Stimulated activated CD4-positive, alpha-beta T cell treated with anti-CD3 and anti-CD28 coated beads, Interleukin-4, amount 100 ng/mL, for 24 hours (primary cell): Measurements from ENCODE around the gene WASF3.

Experiments used
- DNase-seq: peaks from one replicate; pipeline ENCODE4 v3.0.0-alpha.2; 2020

Gene WASF3

DNA sequence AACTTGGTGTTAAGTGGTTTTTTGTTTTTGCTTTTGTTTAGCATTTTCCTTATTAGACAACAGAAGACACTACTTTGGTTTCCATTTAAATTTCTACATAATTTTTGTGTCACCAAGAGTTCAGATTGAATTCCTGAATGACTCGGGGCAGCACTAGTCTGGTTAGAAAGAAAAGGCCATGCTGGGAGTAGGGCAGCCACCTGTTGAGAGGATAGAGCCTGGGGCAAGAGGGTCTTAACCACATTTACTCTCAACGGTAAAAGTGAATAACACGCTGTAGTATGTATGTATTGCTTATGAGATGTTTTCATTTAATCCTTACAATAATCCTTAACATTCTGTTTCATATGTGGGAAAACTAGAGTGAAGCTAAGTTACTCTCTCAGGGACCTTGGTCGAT is 131.5 kb downstream of the WASF3 start:
- DNase-seq: no peak

DNA sequence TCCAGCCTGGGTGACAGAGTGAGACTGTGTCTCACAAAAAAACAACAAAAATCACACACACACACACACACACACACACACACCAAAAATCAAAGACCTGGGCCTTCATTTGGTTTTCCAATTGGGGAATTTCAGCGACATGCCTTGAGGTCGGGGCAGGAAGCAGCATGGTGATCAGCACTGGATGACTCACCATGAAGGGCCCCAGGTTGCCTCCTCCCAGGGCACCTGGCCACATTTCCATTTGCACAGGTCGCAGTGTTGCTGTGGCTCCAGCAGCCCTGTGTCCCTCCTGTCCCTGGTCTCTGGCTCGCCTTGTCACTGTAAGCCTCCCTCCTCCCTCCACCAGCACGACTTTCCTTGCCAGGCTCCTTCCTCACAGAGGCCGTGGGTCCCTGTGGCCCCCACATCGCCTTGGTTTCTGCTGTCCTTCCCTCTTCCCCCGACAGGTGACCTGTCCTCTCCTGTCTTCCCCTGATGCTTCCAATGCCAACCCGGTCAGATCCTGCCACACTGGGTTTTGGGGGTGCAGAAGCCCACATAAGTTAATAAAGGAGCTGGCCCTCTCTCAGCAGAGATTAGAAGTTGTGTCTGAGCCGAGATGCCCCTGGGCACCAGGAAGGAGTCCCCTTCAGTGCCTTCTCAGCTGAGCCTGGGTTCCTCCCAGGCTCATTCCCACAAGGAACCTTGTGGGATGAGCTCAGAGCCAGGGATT is 136.4 kb downstream of the WASF3 start:
- DNase-seq: no peak

DNA sequence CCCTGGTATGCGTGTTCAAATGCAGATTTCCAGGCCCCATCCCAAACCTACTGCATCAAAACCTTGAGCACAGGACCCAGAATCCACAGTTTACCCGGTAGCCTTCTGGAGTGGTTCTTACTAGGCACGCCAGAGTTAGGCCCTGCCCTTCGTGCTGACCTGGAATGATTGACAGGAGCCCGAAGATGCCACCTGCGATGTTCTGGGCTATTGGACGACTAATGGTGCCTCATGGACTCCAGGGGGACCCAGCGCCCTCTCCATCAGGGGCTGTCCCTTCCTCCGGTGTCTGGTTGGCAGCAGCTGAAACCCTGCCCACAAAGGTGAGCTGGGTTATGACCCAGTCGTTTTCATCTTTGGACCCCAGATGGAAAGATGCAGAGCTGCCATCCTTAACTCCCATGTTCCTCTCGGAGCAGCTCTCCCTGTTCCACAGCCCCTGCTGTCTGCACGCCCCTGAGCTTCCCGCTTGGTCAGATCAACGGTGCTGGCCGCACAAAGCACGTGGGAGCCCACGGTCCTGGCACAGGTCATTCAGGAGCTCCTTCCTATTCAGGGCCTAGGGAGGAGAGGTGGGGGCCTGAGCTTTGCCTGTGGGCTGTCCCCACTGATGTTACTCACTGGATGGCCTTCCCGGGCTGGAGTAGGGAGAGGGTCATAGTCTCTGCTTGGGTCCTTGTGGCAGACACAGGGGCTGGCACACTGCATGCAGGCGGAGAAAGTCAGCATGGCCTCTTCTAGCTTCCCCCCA is 137.3 kb downstream of the WASF3 start:
- no peak for DNase-seq

DNA sequence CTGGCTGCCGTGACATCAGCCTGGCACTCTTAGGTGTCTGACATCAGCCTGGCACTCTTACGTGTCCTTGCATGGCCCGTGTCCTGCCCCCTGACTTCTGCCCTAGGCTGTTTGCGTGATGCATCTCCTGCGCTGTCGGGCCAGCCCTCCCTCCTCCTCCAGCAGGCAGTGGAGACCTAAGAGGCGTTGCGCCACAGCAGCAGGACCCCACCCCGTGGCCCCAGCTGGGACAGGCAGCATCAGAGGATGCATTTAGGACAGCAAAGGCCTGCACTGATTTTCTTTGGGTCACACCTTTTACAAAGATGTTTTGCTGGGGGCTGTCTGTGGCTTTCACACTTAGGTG is 137.8 kb downstream of the WASF3 start:
- no peak for DNase-seq

DNA sequence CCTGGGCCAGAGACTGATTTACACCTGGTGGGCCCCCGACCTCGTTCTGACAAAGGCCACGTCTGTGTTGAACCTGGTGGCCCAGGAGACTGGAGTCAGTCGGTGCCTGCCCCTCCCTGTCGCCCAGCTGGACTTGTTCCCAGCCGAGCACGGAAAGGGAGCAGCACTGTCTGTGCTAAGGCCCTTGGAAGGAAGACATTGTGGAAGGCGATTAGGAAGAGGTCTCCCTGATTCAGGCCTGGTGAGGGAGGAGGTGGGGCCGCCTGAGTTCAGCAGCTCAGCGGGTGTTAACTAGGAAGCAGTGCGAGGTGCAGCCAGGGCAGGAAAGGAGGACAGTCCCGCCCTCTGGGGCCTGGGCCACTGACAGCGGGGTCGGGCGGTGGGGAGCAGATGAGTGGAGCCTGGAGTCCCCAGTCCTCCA is 138.4 kb downstream of the WASF3 start:
- DNase-seq: no peak

DNA sequence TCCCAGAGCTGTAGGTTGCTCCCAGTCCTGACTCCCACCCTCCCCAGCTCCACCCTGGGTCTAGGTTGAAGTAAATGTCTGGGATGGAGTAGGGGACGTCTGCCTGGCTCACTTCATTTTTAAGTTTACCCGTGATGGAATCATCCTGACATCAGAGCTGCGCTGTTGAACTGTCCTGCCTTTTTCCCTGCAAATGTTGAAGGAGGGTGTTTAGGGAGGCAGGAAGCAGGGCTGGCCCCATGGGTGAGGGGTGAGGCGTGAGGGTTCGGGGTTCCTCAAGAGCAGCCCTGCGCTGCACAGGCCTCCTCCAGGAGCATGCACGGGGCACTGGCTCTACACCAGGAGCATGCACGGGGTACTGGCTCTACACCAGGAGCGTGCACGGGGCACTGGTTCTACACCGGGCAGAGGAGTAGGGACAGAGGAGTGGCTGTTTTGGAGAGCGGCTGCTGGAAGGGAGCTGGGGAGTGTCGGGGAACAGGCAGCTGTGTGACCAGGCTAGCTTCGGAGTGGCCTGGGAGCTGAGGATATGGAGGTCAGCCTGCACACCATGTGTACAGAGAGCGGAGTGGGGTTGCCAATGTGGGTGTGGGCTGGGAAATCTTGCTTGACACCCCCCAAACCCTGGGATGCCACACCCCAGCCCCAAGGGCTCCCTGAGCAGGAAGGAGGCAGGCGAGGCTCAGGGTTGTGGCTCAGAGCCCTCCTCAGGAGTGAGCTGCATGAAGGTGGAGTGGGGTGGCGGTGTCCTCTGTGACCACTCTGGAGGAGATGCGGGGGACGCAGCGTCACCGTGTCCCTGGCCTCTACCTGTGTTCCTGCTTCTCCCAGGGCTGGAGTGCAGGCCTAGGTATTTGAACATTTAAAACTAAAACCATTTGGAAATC is 139.8 kb downstream of the WASF3 start:
- no peak for DNase-seq

DNA sequence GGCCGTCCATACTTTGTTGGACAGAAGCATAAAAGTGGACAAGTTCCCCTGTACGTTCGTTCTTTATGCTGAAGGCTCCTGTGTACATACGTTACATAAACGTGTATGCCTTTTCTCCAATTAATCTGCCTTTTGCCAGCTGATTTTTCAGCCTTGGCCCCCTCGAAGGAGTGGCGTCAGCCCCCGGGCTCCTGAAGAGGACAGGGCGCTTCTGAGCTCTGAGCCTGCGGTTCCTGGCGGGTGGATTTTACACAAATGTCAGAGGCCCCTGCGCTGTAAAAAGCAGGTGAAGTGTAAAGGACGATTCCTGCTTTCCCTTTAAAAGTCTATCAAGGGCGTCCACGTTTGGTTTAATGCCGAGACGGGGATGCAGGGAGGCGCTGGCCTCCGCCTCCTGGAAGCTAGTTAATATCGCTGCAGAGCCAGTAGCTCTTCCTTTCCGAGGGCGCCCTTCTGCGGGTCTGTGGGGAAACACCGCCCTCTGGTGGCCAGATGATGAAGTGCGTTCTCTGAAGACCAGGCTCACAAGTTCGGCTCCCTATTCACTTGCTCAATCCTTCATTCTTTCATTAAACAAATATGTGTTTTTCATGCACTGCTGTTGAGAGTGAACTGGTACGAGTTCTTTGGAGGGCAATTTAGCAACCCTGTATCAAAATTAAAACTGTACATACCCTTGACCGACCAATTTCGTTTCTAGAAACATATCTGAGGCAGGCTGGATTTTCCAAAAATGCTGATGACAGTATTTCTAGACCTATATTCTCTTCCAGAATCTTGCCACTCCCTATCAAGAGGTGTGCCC is 141.1 kb downstream of the WASF3 start:
- peak; percentile 82 for DNase-seq

DNA sequence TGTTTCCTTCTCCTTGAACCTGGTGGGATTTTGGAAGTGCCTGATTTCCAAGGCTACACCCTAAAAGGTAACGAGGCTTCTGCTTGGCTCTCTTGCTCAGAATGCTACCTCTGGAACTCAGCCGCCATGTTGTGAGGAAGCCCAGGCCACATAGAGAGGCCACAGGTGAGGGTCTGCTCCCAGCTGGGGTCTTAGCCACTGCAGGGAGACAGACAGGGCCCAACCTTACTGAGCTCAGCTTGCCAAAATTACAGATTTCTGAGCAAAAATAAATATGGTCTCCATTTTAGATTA is 141.7 kb downstream of the WASF3 start:
- DNase-seq: no peak

DNA sequence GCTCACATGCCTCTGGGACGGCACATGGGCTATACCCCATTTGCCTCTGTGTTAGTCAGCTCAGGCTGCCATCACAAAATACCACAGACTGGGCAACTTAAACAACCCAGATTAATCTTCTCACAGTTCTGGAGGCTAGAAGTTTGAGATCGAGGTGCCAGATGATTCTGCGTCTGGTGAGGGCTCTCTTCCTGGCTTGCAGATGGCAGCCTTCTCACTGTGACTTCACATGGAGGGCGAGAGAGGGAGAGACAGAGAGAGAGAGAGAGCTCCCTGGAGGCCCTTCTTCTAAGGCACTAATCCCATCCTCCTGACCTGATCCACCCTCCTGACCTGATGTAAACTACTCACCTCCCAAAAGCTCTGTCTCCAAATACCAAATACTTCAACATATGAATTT is 148.1 kb downstream of the WASF3 start:
- no peak for DNase-seq

DNA sequence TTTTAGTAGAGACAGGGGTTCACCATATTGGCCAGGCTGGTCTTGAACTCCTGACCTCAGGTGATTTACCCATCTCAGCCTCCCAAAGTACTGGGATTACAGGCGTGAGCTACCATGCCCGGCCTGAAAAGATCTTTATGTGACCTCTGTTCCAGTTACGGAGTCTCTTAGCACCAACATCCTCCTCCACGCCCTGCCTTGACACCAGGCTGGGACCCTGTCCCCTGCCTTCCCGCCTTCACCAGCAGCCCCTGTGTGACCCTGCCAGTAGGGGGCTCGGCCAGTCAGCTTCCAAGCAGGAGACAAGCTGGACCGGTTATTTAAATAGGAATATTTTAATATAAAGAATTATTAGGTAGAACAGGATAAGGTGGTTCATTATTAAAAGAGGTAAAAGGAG is 148.9 kb downstream of the WASF3 start:
- DNase-seq: no peak

DNA sequence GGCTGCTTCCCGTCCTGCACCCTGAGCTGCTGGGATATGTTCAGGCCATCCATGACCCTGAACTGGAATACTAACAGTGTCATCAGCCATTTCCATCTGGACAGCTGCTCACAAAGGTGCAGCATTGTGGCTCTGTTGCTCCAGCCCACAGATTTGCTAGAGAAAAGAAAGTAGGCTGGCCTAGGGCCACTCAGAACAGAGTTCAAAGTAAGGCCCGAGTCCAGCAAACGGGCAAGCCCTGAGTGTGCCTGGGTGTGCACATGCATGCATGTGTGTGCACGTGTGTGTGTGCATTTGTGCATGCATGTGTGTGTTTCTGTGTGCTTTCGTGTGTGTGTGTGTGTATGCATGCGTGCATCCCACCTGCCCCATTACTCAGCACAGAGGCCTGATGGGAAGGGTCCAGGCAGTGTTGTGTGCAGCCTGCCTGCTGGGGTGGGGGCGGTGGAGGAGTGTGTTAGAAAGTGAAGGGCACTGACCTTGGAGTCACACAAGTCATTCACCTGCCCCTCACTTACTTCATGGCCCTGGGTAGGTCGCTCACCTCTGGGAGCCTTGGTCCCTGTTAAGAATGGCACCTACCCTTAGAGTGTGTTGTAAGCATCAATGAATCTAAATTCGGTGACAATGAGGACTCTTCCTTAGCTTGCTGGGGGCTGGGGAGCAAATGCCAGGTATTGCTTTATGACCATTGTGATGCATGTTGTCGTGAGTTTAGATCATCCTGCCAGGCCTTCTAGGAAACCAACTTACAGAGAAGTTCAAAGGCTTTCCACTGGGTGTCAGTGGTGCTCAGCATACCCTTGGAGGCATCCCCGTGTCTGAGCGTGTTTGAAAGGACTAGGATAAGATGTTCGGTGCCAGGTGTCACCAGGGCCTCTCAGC is 149.9 kb downstream of the WASF3 start:
- DNase-seq: peak; percentile 22

DNA sequence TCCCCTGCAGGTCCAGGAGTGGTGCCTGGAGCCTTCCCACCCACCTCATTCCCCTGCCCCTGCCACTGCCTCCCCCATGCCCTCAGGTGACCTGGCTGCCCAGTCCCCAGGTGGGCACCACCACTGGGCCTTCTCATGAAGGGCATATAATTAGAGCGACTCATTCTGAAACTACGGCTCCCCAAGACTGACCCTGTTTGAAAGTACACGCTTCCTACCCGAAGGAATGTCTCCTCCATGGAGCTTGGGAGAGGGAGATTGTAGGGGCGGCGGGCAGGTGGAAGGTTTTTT is 150.5 kb downstream of the WASF3 start:
- no peak for DNase-seq

DNA sequence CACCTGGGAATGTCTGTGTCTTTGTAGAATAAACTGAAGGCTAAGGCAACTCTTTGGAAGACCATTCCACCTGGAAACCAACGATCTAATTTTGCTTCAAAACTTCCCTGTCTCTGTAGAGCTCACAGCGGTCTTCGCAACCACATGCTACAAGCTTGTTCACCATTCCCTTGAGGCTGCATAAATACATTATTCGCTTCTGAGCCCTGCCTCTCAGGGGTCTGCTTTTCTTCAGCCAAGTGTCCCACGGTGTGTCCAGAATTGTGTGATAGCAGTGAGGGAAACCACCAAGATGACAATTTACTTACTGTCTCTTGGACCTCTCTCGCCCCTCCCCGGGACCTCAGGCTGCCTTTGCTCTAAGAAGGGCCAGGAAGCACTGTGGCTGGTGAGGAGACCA is 152.0 kb downstream of the WASF3 start:
- DNase-seq: no peak

DNA sequence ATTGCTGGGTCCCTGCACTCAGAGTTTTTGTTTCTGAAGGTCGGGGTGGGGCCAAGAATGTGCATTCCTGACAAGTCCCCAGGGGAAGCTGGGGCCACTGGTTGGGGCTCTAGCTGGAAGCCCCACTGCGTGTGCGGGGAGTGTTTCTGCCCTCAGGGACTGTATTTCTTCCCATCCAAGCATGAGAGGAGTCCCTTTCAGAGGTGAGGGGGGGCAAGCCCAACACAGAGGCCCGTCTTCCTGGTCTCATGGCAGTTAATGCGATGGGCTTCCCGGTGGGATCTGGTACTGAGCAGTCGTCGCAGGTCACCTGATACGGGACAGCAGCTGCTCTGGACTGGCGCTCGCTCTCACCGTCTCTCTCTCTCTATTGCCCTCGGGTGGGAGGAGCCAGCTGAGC is 152.7 kb downstream of the WASF3 start:
- no peak for DNase-seq

DNA sequence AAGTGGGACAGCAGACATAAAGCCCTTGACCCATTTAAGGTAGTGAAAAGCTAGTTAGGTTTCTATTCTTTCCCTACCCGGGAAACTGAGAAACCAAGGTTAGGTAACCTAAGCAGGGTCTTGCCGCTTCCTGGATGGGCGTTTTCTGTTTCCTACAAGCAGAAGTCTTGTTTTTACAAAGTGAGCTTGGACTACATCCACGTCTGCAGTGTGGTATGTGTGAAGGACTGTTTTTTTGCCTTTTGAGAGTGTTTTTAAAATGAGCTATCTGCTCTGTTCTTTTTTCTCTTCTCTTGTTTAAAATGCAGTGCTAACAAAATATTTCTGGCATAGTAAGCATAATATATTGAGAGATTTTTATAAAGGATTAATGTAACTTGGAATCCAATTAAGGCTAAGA is 153.7 kb downstream of the WASF3 start:
- DNase-seq: no peak

DNA sequence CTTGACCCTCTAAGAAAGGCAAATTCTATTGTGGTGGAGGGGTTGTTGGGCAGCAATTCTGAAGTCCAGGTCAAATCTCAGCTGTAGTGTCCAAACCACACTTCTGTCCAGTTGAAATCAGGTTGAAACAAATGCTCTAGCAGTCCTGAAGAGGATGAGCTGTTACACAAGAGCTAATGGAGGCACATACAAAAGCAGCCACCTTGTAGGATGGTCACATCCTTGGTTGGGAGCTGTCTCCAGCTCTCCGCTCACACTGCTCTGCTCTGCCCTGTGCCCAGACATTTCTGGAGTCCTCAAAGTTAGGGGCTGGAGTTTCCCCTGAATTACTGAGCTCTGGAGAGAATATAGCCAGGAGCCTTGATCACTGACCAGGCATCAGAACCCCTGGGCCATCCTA is 155.9 kb downstream of the WASF3 start:
- DNase-seq: no peak

DNA sequence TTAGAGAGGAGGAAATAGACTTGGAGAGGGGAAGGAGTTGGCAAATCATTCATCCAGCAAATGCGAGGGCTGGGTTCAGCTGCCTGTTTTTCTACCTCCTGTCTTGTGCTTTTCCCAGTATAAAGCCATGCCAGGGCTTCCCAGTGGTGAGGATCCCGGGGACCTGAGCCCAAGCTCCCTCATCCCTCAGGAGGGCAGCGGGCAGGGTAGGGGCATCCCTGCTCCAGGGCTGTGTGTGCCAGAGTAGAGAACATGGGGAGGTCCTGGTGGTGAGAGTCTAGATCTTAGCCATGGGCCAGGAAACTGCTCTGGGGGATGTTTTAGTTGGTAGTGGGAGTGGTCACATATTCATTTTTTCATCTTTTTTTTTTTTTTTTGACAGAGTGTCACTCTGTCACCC is 159.5 kb downstream of the WASF3 start:
- no peak for DNase-seq

DNA sequence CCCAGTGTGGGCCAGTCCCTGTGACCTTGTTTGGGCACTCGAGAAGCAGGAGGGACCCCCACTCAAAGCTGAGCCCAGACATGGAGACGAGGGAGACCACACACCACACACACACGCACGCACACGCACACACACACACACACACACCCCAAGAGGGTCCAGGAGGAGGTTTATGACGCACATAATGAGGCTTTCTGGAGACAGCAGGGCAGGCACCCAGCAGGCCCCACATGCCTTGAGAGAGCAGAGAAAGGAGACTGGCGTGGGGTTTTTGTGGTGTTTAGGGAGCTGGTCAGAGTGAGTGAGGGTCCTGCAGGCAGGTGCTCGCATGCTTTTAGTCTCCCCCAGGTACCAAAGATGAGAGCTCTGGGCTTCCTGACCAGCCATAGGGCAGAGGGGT is 160.7 kb downstream of the WASF3 start:
- DNase-seq: no peak

DNA sequence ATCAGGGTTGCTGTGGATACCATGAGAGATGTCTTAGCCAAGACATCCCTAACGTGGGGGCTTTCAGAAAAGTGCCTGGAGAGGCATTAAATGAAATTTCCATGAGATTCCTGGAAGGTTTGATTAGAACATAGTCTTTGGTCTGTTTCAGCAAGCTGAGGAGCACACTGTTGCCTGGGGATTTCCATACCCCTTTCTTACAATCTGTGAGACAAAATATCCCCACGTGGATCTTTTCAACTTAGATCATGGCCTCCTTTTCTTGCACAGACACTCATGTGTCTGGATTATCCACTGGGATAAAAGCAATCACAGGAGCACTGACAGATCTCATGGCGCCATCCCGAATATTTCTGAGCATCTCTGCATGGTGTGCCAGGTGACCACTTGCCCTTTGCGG is 161.4 kb downstream of the WASF3 start:
- no peak for DNase-seq

DNA sequence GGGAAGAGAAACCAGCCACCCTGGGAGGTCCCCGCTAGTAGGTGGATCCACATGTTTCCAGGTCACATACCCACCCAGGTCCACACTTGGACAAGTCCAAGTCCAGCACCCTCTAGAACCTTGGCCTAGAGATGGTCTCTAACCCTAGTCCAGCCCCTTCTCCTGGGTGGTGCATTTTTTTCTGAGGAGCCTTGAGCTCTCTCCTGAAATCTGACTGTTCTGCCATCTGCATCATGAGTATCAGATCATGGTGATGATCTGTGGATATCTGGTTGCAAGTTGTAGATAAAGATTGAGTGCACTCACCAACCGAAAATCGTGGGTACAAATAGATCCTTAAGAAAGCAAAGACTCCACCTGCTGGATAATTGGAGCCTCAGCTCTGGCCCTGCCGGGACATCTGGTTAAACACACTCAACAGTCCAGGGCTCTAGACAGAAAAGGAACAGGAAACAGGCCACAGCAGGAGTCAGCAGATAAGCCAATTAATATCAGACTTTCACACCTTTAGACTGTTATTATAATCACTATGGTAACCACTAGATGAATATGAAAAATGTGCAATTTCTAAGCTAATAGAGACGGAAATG is 162.0 kb downstream of the WASF3 start:
- DNase-seq: no peak

DNA sequence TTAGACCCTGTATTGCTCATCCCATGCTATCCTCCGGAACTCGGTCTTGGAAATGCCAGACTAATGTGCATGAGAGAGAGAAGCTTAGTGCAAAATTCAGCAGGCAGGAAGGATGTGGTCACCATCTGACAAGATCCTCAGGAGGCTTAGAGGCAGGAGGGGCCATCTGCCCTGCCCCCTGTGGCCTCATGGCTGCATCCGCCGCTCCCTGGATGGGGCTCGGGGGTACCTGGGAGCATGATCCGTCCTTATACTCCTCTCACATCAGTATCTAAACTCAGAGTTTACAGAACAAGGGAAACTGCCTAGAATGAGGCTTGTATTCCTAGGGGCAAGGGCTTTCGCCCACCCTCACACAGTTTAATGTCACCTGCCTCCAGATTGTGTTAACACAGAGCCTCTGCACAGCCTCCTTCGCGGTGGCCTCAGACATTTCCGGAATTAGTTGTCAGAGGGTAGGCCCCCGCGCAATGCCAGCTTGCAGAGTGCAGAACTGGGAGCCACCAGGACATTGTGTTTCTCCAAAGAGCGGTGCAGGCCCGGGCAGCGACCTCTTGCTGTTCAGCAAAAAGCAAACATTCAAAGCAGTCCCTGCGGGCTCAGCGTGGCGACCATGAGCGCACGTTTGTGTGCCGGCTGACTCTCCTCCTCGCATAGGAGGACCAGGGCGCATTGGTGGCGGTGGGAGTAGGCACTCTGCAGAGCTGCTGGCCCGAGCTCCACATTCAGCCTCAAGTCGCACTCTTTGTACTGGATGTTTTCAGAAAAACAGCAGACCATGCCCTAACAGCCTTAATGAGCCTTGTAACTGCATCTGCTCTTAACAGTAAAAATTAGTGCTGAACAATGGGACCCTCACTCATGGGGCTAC is 164.0 kb downstream of the WASF3 start:
- peak; percentile 19 for DNase-seq
